Endometrium (tissue), 2 donors: ENCODE results near the gene NTPCR.
"Not testable (repeated sequence)": the region's sequence is repeated elsewhere in the genome, so short reads cannot be mapped to it uniquely, and the experiment has no call there.

Experiments used
- FAIRE-seq: peaks from 2 replicates; lab custom pipeline; 2012; peaks lifted over from hg19 to GRCh38; lab: Jason Lieb, UNC
- donor health status: control.
- donor health status: control.

NTPCR gene

DNA sequence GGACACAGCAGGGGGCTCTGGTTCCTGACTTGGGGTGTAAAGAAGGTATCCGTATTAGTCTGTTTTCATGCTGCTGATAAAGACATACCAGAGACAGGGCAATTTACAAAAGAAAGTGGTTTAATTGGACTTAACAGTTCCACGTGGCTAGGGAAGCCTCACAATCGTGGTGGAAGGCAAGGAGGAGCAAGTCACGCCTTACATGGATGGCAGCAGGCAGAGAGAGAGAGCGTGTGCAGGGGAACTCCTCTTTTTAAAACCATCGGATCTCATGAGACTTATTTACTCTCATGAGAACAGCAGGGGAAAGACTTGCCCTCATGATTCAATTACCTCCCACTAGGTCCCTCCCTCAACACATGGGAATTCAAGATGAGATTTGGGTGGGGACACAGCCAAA is 23.2 kb upstream of the NTPCR start:
- FAIRE-seq: not testable (repeated sequence)

GRCh38 chr1:232927830-232928505 is 22.4 kb upstream of the NTPCR start:
- FAIRE-seq: no peak

- FAIRE-seq: no peak
These were observed 17.7 kb upstream of the NTPCR start for GRCh38 chr1:232932486-232933425.

DNA sequence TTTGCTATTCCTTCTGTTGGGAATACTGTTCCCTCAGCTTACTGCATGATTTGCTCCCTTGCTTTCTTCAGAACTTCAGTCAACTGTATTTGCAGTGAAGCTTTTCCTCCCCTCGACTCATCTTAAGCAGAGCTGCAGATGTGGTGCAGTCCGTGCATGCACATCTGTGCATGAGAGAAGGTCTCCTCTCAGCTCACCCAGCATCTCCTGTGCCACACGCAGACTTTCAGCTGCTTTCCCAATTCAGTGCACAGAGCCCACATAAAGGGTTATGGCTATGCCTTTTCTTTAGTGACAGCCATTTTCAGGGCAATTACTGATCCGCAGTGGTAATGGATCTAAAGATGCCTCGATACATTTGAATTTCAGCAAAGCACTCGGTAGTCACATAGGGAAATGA is 13.5 kb upstream of the NTPCR start:
- no peak for FAIRE-seq

DNA sequence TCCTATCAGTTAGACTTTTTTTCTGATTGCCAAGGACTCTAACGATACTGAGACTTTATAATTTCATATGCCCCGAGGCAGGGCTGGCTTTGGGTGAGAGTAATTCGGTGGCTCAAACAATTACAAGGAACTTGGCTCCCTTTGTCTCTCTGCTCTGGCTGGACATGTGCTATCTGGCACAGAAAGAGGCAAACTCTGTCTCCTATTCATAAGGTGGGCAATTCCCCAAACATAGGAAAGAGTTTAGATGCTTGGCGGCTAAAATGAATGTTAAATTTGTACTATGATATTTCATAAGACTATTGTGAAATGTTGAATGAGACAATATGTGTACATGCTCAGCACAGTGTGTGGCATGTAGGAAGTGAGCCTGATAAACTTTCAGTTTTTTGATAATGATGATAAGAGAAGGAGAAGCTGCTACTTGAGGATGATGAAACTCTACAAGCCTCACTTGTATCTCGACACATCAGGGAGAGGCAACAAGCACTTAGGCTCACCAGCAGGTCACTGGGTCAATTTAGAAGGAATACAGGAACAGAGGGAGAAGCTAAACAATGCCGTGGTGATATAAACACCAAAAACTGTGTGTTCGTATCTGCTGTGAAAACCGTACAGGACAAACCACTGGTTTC is 12.6 kb upstream of the NTPCR start:
- FAIRE-seq: no peak

DNA sequence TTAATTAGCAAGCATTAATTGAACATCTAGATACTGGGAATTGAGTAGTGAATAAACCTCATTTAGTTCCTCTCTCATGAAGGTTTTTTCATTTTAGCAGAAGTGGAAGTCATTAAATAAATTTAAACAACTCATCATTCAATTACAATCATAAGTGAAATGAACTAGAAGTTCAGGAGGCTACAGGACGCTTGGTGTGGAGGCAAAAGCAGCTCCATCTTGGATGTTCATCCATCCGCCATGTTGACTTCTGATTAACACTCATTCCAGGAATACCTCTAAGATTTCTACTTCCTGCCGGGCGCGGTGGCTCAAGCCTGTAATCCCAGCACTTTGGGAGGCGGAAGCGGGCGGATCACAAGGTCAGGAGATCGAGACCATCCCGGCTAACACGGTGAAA is 11.5 kb upstream of the NTPCR start:
- no peak for FAIRE-seq

DNA sequence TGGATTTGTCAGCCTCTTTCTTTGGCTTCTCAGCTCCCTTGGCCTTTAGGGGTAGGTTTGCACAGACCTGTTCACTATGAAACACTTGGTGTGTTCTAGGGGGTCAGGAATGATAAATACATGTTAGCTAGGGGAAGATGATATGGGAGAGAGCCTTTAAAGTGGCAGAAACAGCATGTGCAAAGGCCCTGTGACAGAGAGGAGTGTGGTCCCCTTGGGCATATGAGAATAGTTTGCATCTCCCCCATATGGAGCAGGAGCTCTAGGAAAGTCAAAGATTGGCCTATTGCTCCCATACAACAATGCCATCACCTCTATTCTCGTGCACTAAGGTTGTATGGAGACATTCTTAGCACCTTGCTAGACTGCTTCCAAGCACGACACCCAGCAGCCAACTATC is 10.7 kb upstream of the NTPCR start:
- FAIRE-seq: no peak

- no peak for FAIRE-seq
These were observed 10.1 kb upstream of the NTPCR start for GRCh38 chr1:232940262-232940661.

GRCh38 chr1:232942413-232943294 is 7.8 kb upstream of the NTPCR start:
- FAIRE-seq: no peak

GRCh38 chr1:232943679-232944252 is 6.6 kb upstream of the NTPCR start:
- no peak for FAIRE-seq

DNA sequence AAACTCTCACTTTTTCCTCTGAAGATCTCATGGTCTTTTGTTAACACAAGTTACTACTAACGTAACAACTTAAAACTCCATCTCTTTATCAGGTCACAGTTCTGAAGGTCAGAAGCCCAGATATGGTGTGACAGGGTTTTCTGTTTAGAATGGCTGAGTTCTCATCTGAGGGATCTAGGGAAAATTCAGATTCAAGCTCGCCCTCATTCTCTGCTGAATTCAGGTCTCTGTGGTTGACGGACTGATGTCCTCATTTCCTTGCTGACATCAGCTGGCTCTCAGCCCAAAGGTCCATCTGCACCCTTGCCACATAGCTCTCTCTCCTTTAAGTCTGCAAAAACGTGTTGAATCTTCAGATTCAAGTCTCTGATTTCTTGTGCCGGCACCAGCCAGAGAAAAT is 6.1 kb upstream of the NTPCR start:
- no peak for FAIRE-seq

GRCh38 chr1:232949636-232950196 is 695 bp upstream of the NTPCR start:
- FAIRE-seq: no peak

- FAIRE-seq: no peak
These were observed 769 bp downstream of the NTPCR start for GRCh38 chr1:232951180-232951579.

- FAIRE-seq: no peak
These were observed 1.2 kb downstream of the NTPCR start for GRCh38 chr1:232951605-232952004.

GRCh38 chr1:232952514-232953499 is 2.4 kb downstream of the NTPCR start:
- no peak for FAIRE-seq

- FAIRE-seq: no peak
These were observed 4.4 kb downstream of the NTPCR start for GRCh38 chr1:232954594-232955365.

DNA sequence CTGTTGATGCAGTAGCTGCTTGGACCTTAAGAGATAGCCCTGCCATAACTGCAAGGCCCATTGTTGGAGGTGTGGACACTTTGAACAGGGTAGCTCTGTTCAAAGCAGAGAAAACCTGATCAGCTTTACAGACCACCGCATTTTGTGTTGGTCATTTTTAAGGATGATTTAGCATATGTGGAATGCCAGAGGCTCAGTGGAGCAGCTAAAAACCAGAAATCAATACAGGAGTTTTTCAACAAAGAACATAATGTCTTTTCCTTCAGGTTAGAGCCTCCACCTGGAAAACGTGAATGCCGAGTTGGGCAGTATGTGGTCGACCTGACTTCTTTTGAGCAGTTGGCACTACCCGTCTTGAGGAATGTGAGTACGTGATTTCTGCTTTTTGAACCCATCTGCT is 5.7 kb downstream of the NTPCR start:
- FAIRE-seq: no peak

DNA sequence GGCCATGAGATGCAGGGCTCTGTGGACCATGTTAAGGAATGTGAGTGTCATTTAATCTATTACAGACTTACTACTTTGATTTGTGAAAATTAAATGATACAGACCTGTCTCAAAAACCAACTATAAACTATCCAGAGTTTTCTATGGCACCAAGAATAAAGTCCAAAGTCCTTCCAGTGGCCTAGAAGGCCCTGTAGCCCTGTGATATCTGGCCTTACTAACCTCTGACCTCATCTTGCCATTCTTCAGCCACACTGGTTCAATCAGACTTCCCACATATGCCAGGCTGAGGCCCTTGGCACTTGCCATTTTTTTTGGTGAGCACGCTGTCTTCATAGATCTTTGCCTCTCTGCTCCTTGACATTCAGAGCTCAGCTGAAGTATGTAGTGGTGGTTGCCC is 7.7 kb downstream of the NTPCR start:
- FAIRE-seq: no peak
